ENCODE results near the gene SPTA1. TPM values are rescaled to one million over a fixed set of nuclear protein-coding genes. Genes with fewer than 3 reads are reported as not detected.

Gene SPTA1
- total RNA-seq, 1 donor from 2014 or later: 1.4 TPM

DNA sequence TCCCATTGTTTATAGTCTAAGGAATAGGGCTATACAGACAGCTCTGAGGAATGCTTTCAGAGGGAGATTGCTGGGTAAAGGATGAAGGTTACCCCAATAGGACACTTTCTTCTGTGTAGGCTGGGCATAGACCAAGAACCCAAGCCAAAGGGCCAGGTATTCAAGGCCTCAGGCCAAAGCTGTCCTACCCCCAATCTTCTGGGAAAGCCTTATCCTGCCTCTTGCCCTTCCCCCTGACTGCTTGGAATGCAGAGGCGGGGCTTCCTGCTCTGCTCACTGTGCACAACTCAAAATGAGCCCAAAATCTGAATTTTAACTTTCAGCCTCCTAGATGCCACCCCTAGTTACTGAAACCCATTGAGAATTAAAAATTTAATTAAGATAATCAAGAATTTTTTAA lies 79.2 kb downstream of the SPTA1 start:
- H3K27ac Mint-ChIP-seq: no peak overlapping the region
- no peaks in the 10 kb centered on the region for H3K36me3 Mint-ChIP-seq
- peaks cover 2% of the 10 kb centered on the region for H3K4me1 Mint-ChIP-seq
- H3K27me3 Mint-ChIP-seq (ENCODE audit: low read depth): no peaks in the 10 kb centered on the region
- TF ChIP-seq, protein P1, sequence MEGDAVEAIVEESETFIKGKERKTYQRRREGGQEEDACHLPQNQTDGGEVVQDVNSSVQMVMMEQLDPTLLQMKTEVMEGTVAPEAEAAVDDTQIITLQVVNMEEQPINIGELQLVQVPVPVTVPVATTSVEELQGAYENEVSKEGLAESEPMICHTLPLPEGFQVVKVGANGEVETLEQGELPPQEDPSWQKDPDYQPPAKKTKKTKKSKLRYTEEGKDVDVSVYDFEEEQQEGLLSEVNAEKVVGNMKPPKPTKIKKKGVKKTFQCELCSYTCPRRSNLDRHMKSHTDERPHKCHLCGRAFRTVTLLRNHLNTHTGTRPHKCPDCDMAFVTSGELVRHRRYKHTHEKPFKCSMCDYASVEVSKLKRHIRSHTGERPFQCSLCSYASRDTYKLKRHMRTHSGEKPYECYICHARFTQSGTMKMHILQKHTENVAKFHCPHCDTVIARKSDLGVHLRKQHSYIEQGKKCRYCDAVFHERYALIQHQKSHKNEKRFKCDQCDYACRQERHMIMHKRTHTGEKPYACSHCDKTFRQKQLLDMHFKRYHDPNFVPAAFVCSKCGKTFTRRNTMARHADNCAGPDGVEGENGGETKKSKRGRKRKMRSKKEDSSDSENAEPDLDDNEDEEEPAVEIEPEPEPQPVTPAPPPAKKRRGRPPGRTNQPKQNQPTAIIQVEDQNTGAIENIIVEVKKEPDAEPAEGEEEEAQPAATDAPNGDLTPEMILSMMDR (IDR thresholded peaks at IDR 0.05; ENCODE audit: unreplicated experiment): no peak
- DNase-seq (ENCODE audit: low spot score in 2 of 2, unreplicated experiment in 2 of 2): no peak
- no peak overlapping the region for H3K4me3 Mint-ChIP-seq
- H3K9me3 Mint-ChIP-seq: no peaks in the 10 kb centered on the region

DNA sequence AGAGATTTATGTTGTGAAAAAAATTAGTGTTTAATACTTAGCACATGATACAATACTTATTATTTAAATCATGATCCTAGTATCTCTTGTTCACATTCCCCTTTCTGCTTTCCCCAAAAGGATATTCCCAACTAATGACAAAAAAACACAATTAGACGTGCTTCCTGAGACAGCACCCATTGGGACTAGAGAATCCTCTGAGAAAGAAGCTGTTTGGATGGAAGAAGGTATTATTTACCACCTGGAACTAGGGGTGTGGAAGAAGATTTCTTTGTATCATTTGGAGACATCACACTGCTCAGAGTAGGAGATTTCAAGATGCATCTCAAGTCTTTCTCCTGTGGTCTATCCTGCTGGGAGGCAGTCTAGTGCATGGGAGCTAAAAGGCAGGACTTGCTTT lies 81.5 kb downstream of the SPTA1 start, which contains the start of gene OR10Z1:
TSS of gene OR10Z1 (plus strand) at position 301 of the 400 bp plus-strand sequence. CDS start 1,171 bp downstream, outside the sequence.
- DNase-seq (ENCODE audit: low spot score in 2 of 2, unreplicated experiment in 2 of 2): no peak
- H3K9me3 Mint-ChIP-seq: peaks cover 1% of the 10 kb centered on the region
- TF ChIP-seq, protein P1 (IDR thresholded peaks at IDR 0.05; ENCODE audit: unreplicated experiment): no peak
- no peak within 1 kb of the TSS for H3K4me3 Mint-ChIP-seq
- H3K36me3 Mint-ChIP-seq: no peaks in the 10 kb centered on the region
- peaks cover 2% of the 10 kb centered on the region for H3K4me1 Mint-ChIP-seq
- no peaks in the 10 kb centered on the region for H3K27me3 Mint-ChIP-seq (ENCODE audit: low read depth)
- H3K27ac Mint-ChIP-seq: no peak within 1 kb of the TSS

DNA sequence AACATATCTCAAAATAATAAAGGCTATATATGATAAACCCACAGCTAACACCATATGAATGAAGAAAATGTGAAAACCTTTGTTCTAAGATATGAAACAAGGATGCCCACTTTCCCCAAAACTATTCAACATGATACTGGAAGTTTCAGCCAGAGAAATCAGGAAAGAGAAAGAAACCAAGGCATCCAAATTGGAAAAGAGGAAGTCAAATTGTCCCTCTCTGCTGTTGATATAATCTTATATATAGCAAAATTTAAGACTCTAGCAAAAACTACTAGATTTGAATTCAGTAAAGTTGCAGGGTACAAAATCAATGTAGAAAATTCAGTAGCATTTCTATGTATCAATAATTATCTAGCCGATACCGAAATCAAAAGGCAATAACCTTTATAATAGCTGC lies 85.8 kb downstream of the SPTA1 start:
- H3K9me3 Mint-ChIP-seq: peaks cover 33% of the 10 kb centered on the region
- DNase-seq (ENCODE audit: low spot score in 2 of 2, unreplicated experiment in 2 of 2): no peak
- TF ChIP-seq, protein P1 (IDR thresholded peaks at IDR 0.05; ENCODE audit: unreplicated experiment): no peak
- no peak overlapping the region for H3K27ac Mint-ChIP-seq
- H3K4me3 Mint-ChIP-seq: no peak overlapping the region
- H3K36me3 Mint-ChIP-seq: no peaks in the 10 kb centered on the region
- no peaks in the 10 kb centered on the region for H3K27me3 Mint-ChIP-seq (ENCODE audit: low read depth)
- H3K4me1 Mint-ChIP-seq: no peaks in the 10 kb centered on the region

DNA sequence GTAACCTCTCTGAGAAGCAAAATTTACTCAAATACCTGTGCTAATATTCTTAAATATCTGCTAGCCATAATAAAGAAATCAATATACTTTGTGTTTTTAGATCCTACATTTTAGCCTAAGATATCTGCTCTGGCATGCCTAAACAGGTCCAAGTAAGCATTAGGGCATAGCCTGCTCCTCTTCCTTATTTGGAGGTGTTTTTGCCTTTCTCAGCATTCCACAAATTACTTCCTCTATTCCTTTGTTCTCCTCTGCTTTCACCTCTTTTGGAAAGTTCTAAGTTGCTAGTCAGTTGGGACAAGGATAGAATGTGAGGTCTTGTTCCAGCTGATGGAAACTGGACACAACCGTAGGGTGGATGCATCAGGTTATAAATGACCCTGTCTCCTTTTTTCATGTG lies 99.6 kb downstream of the SPTA1 start:
- DNase-seq (ENCODE audit: low spot score in 2 of 2, unreplicated experiment in 2 of 2): no peak
- Mint-ChIP-seq H3K36me3 (no peaks in the 10 kb centered on the region), H3K4me1 (peaks cover 7% of the 10 kb centered on the region), H3K27ac (no peak overlapping the region), H3K9me3 (peaks cover 22% of the 10 kb centered on the region), H3K4me3 (no peak overlapping the region), H3K27me3 (ENCODE audit: low read depth) (no peaks in the 10 kb centered on the region)
- TF ChIP-seq, protein P1 (IDR thresholded peaks at IDR 0.05; ENCODE audit: unreplicated experiment): no peak

DNA sequence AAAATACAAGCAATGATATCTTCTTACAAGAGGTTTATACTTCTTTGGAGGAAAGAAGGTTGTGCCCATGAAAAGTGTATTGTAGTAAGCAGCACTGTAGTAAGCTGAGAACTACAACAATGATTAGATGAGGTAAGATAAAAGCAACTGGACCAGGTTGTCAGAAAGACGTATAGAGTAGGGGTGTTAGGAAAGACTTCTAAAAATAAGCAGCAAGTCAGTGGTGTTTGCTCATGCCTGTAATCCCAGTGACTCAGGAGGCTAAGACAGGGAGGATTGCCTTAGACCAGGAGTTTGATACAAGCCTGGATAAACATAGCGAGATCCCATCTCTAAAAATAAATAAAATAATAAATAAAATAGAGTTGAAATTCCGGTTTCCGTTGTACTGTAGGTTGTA lies 102.6 kb downstream of the SPTA1 start:
- H3K27me3 Mint-ChIP-seq (ENCODE audit: low read depth): no peaks in the 10 kb centered on the region
- no peak for DNase-seq (ENCODE audit: low spot score in 2 of 2, unreplicated experiment in 2 of 2)
- no peak overlapping the region for H3K4me3 Mint-ChIP-seq
- H3K36me3 Mint-ChIP-seq: no peaks in the 10 kb centered on the region
- H3K4me1 Mint-ChIP-seq: peaks cover 7% of the 10 kb centered on the region
- H3K9me3 Mint-ChIP-seq: peaks cover 17% of the 10 kb centered on the region
- no peak overlapping the region for H3K27ac Mint-ChIP-seq
- TF ChIP-seq, protein P1 (IDR thresholded peaks at IDR 0.05; ENCODE audit: unreplicated experiment): no peak

DNA sequence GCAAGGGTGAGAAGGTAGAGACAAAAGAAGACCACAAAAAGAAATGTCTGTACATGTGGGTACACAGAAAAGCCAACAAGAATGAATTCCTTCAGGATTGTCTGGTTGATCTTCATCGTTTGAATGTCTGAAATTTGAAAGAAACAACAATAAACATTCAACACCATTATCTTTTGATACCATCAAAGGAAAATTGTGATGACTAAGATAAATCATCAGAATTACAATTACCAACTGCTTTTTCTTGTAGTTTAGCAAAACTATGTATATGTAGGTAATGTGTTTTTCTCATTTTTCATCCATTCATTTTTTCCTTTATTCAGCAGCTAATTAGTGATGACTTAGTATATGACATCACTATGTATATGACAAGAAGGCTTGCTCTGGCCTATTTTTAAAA lies 106.8 kb downstream of the SPTA1 start, which contains the start of gene OR10X1:
TSS of gene OR10X1 (minus strand) at position 167 of the 400 bp plus-strand sequence. CDS start at position 167, 0 bp downstream.
- no peaks in the 10 kb centered on the region for H3K36me3 Mint-ChIP-seq
- no peak within 1 kb of the TSS for H3K27ac Mint-ChIP-seq
- H3K4me1 Mint-ChIP-seq: peaks cover 7% of the 10 kb centered on the region
- H3K27me3 Mint-ChIP-seq (ENCODE audit: low read depth): no peaks in the 10 kb centered on the region
- H3K4me3 Mint-ChIP-seq: no peak within 1 kb of the TSS
- DNase-seq (ENCODE audit: low spot score in 2 of 2, unreplicated experiment in 2 of 2): no peak
- no peaks in the 10 kb centered on the region for H3K9me3 Mint-ChIP-seq
- TF ChIP-seq, protein P1 (IDR thresholded peaks at IDR 0.05; ENCODE audit: unreplicated experiment): no peak
